HG03575 (cell line): ENCODE data around the gene HOXC9.

Source experiments
- ATAC-seq: cut with Tn5 transposase; IDR thresholded peaks from one replicate; pipeline ENCODE4 v1.9.1; 2021; ENCODE audit not compliant: unreplicated experiment, insufficient number of reproducible peaks, low FRiP score; ENCODE audit errors: extremely low read depth

The HOXC9 gene

DNA sequence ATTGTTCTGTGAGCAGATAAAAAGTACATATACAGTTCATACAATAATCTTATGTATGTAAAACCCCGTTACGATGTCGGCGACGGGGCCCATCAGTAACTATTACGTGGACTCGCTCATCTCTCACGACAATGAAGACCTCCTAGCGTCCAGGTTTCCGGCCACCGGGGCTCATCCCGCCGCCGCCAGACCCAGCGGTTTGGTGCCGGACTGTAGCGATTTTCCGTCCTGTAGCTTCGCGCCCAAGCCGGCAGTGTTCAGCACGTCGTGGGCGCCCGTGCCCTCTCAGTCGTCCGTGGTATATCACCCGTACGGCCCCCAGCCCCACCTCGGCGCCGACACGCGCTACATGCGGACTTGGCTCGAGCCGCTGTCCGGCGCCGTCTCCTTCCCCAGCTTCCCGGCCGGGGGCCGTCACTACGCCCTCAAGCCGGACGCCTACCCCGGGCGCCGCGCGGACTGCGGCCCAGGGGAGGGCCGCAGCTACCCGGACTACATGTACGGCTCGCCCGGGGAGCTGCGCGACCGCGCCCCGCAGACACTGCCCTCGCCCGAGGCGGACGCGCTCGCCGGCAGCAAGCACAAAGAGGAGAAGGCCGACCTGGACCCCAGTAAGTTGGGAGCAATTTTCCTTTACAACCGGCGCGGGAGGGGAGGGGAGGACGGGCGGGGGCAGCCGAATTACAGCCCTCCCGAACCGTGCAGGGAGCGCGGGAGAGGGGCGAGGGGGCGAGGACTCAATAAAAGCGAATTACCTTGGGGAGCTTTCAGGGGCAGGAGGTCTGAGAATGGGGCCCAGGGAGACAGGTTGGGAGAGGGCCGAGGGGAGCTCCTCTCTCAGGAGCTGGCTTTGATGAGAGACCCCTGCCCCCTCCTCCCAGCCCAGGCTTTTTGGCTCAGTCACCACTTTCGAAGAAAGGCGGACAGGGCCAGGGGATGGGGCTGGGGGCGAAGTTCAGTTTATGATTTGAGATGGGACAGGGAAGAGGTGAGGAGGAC is at the start of gene HOXC9:
Gene HOXC9, plus strand, starts transcription at position 46 of the 999 bp plus-strand sequence. Its CDS starts 28 bp downstream, at position 74.
- no peak for ATAC-seq

DNA sequence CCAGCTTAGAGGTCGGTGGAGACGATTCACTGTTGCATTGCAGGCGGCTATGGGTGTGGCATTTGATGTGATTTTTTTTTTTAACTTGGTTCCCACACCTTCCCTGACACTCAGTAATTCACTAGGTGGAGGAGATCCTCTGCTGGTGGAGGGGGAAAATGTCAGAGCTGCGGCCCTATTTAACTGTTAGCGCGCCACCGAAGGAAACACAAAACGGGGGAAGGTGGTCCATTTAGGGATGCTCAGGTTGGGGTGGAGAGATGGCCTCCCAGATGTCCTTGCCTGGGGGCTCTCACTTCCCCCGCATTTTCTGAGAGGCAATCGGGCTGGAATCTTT is 49.6 kb upstream of the HOXC9 start:
- no peak for ATAC-seq

DNA sequence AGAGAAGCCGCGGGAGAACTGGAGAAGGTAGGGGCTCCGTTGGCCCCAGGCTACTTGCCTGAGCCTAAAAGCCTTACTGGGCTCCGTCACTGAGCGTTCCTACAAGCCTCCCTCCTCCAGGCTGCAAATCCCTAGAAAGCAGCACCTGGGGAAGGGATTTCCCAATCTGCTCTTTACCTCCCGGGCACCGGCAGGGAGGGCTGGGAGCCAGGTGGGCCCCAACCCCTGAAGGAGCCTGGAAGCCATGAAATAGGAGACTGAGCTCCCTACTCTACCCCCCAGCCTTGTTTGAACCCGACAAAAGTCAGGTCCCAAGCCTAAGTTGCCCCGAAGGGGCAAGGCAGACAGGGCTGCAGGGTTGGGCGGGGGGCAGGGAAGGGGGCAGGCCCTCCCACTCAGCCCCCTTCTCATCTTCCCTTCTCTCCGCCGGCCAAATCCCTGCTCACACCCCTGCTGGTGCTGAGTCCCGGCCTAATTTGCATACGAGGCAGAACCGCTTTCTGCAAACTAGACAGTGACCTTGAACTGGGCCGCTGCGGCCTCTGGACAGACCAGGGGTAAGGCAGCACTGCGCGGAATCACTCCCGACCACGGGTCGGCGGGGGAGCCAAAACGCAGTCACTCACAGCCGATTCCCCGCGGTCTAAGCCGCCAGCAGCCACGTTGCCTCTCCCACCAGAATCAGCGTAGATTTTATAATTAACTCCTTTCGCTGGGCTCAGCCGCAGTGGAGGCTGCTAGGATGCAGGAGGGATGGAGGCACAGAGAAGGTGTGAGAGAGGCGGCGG is 49.0 kb upstream of the HOXC9 start:
- ATAC-seq = no peak

DNA sequence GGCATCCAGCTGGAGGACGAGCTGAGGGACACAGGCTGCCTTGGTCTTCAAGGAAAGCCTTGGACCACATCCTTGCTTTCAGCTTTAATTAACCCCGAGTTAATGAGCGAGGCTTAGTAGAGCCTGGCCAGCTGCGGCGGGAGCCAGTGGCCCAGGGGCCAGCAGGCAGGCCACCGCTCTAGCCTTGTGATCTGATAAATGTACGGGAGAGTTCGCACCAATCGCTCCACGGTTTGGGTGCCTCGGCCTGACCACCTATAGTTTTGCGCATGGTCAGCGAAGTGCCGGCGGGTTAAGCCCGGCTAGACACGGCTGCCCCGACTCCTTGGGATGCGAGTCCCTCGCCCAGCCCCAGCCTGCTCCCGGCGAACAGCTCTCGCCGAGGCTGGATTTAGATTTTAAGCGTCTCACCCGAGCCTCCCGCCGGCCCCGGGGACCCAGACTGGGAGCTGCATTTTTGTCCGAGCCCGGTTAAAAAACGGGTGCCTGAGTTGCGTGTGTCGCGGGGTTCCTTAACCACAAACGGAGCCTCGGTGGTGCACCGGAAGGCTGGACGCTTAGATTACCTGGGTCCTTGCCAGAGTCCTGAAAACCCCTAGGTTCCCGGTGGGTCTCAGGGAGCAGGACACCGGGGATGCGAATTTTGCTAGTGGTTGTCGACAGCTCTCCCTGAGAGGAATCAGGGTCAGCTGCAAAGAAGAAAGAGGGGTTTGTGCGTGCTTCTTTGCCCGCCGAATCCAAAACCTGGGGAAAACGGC is 48.2 kb upstream of the HOXC9 start:
- ATAC-seq = no peak

DNA sequence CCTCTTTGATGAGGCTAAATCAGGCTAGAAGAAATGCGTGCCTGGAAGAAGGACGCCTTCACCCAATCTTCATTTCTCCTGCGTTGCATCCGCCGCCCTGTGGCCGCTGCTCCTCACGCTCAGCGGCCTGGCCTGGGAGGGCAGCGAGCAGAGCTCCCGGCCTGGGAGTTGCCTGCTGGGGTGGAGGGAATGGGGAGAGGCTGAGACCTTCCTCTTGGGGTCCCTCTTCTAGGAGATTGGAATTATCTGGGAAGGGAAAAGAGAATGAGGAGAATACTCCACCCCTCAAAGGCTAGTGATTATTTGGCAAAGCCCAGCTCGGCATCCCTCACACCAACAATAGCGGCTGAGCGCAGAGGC is 47.6 kb upstream of the HOXC9 start:
- no peak for ATAC-seq

DNA sequence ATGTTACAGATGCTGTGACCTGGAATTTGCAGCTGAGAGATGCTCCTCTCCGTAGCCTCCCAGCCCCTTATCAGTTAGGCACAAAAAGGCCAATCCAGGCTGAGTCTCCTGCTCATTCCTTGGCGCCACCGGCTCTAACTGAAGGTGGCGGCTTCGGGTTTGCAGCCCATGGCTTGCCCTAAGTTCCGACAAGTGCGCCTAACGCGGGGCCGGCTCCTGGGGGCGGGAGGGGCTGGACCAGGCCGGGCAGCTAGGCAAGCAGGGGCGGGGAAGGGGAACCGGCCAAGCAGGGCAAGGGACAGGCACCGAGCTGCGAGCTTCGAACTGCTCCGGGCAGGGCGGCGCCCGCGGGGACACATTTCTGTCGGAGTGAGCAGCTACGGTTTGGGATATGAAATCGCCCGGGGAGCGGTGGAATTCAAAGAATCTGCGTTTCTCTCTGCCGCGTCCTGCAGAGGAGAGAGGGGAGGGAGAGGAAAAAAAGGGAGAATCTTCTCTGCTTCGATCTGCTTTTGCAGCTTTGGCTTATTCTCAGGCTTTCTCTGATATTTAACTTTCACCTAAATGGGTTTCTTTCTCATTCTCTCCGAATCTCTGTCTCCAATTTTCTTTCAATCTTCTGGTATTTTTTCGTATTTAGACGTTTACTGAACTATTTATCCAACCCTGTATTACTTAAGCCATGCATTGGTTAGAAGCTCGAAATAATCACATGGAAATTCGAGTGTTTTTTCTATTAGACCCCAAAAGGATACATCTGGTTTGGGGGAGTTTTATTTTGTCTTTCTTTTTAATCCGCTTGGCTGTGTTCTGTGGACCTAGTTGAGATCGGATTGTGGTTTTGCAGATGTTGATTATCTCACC is 46.9 kb upstream of the HOXC9 start:
- no peak for ATAC-seq

DNA sequence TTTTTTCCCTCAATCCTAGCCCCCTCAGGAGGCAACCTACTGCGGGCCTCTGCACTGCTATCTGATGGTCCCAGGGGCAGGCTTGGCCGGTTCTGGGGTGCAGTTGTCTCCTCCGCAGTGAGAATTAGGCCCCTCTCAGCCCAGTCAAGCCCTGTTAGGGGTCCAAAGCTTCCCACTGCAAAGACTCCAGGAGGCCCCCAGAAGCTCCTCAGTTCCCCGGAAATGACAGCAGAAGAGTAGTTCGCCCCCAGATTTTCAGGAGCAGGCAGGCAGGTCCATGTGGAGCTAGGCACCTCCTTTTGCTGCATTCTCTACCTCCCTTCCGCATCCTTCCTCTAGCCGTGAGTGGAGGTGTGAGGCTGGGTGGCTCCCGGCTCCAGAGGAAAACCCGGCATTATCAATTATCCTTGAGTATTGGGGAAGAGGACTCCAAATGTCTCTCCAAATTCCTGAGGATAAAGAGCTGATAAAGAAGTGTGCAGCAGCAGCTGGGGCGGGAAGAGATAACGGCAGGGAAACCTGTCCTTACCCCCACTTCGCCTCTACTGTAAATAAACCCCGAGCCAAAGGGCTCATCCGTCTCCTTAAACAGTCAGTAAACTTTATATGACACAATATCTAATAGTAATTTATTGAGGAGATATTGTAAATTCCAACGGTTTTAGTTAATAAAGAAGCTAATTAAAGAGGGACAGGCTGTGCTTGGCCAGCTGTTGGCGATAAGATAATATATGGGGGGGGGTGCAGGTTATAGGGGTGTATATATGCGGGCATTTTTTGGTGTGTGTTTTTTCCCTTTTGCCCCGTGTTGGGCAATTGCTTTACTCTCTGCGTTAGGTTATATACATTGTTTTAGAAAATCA is 45.9 kb upstream of the HOXC9 start:
- ATAC-seq = no peak

DNA sequence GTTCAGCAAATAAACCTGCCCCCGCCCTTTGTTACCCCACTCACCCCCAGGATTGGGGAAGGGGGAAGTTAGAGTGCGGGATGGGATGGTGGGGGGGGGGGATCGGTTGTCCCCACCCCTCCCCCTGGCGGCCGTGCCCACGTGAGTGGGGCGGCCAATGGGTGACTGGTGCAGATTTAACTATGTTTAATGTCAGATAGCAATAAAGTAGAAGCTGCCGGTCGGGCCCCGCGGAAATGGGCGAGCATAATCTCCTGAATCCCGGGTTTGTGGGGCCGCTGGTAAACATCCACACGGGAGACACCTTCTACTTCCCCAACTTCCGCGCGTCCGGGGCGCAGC is 45.3 kb upstream of the HOXC9 start, which contains the start of gene HOXC12:
Gene HOXC12, plus strand, starts transcription at position 210 of the 342 bp plus-strand sequence. Its CDS starts 27 bp downstream, at position 237.
- ATAC-seq = no peak

DNA sequence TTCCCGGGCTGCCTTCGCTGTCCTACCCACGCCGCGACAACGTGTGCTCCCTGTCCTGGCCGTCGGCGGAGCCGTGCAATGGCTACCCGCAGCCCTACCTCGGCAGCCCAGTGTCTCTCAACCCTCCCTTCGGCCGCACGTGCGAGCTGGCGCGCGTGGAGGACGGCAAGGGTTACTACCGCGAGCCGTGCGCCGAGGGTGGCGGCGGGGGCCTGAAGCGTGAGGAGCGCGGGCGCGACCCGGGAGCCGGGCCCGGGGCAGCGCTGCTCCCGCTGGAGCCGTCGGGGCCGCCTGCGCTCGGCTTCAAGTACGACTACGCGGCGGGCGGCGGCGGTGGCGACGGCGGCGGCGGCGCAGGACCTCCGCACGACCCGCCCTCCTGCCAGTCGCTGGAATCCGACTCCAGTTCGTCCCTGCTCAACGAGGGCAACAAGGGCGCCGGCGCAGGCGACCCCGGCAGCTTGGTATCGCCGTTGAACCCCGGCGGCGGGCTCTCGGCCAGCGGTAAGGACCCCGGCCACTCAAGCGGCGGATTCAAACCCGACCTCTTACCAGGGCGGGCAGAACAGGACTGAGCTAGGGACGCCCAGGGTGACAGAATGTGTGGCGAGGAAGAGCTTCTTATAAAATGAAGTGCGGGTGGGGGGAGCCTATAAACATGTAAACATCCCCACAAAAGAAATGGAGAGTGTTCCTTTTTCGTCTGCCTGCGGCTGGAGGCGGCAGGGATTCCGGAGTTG is 44.8 kb upstream of the HOXC9 start:
- ATAC-seq = no peak

DNA sequence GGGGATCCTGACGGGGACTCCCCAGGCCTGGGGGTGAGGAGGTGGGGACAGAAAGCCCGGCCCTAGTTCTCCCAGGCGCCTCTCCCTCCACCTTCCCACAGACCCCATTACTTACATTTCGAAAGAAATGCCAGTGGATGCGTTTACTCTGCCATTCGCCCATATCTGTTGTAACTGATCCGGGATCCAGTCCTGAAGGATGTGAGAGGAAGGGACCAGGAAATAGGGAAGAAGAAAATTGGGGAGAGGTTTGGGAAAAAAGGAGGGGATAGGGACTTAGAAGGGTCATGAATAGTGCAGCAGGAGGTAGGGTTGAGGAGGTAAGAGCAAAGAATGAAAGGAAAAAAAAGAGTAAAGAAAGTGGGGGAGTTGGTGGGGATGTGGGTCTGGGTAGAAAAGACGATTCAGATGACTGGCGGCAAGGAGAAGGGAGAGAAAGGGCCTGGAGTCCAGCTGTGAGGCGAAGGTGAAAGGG is 44.1 kb upstream of the HOXC9 start:
- ATAC-seq = no peak

DNA sequence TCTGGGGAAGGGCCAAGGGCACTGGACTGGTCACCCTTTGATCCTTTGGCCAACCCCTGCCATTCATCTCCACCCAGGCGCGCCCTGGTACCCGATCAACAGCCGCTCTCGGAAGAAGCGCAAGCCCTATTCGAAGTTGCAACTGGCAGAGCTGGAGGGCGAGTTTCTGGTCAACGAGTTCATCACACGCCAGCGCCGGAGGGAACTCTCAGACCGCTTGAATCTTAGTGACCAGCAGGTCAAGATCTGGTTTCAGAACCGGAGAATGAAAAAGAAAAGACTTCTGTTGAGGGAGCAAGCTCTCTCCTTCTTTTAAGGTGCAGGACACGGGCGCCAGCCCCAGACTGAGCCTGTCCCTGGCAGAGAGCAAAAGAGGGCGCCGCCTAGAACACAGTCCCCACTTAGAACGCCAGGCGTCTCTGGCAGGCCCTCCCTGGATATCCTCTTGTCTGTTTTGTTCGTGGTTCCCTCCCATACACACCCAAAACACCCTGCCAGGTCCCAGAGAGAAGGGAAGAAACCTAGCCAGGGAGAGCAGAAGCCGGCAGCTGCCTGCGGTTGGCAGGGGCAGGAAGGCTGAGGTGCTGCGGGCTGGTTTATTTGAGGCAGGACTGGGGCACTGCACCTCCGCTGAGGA is 43.6 kb upstream of the HOXC9 start:
- ATAC-seq = no peak

DNA sequence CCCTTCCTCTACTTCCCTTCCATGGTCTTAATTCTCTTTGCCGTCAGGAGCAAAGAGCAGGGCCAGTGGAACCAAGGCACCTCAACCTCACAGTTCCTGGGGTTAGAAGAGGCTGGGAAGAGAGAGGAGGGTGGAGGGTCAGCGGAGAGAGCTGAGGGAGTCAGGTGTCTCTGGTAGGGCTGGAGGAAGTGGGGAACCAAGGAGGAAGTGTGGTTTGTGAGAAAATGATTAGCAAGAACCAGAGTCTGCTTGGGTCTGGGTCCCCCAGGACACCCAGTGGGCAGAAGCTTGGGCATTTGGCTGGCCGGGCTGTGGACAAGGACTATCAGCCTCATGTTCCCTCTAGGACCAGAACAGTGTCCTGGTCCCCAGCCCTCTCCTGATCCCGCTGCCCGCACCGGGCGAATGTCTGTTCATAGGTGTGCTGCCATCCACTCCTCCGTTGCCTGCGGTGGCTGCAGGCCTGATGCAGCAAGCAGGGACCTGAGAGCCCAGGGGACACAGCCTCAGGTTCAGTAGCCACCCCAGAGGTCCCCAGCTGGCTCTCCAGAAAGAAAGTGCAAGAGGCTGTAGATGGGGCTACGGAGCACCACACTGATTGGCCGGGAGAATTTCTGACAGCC is 42.9 kb upstream of the HOXC9 start:
- ATAC-seq = no peak

DNA sequence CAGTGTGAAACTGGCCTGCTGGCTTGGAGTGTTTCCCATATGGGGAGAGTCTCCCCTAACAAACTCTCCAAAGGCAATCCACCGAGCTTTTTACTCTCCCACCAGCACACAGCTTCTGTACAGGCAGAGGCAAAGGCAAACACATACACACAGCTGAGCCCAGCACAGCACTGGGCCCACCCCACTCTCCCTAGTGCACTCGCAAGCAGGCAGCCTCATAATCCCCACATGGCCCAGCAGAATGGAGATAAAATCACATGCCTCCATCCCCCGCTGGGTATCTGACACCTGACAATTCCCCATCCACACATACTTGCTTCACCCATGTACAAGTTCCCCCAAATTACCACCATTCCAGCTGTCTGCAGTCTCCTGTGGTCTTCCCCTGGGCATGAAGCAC is 41.8 kb upstream of the HOXC9 start:
- no peak for ATAC-seq

DNA sequence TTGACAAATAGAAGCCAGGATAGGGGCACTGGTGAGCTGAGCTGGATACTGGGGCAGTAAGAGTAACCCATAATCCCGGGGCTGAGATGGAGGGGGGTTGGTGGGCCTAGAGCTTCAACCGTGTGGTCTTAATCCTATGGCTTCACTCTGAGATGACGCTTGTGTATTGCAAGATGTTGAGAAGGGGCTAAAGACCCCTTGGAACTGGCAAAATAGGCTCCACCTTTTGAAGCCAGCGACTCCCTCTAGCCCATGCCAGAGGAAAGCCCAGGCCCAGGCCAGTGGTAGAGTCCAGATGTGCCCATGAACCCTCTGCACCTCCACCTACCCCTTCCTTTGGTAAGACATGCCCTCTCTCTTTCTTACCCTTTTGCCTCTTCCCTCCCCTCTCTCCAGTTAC is 40.6 kb upstream of the HOXC9 start:
- ATAC-seq = no peak

DNA sequence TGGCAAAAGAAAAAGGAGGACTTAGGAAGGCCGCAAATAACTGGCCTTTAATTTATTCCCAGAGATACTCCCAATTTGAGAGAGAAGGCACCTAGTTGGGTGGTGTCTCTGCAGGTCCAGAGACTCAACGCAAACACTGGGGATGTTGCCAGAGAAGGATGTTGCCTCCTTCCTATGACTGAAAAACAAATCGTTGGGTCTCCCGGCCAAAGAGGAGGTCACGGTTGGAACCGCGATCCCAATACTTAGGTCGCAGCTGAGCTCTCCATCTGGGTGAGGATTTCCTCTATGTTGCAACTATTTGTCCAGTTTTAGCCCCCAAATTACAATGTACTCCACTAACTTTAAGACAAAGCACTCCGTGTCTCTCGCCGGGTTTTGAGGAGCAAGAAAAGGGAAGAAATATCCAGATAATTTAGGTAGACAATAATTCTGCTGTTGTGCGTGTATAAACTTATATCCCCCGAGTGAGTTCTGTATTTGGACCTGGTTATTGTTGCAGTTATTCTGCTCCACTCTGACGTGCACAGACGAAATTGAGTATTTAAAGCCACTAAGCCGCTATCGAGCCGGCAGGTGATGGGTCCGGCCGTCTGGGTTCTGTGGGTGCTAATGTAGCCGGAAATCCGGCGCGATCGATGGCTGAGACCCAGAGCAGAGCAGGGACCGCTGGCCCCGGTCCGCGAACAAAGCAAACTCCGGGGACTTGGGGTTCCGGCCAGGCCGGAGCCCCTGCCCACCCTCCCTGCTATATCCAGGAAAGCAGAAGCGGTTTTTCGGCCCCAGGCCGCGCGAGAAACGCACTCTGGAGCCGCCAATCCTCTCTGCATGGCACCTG is 39.6 kb upstream of the HOXC9 start:
- no peak for ATAC-seq
